B cell (primary cell): ENCODE results near the gene RHEBL1.

Experiments
- EZH2 ChIP-seq: IDR thresholded peaks from 2 replicates; pipeline ENCODE4 v1.6.1; 2012; ENCODE audit warnings: borderline replicate concordance, low read depth, mild to moderate bottlenecking, moderate library complexity, low read length; ENCODE audit not compliant: insufficient read depth, poor library complexity, severe bottlenecking
- TF ChIP-seq, protein P1 (sequence below): fragments of 200-600 bp; IDR thresholded peaks from one replicate; pipeline ENCODE4 v1.8.0; 2022; ENCODE audit warnings: antibody characterized with exemption, mild to moderate bottlenecking

DNA sequence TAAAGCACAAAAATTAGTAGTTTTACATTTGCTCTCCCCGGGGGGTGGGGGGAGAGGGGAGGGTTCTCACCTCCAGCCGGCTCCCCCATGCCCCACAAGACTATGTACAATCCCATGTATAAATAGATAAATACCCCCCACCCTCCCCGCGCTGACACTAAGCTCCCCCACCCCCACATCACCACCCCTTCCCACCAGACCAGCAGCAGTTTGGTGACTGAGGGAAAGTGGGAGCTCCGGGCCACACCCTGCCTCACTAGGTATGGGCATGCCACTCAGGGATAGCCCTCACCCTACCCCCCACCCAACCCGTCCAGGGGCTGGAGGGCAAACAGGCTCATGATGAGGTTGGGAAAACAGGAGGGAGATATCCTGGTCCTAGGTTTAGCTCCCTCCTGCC is 49.3 kb downstream of the RHEBL1 start:
- TF ChIP-seq, protein P1, sequence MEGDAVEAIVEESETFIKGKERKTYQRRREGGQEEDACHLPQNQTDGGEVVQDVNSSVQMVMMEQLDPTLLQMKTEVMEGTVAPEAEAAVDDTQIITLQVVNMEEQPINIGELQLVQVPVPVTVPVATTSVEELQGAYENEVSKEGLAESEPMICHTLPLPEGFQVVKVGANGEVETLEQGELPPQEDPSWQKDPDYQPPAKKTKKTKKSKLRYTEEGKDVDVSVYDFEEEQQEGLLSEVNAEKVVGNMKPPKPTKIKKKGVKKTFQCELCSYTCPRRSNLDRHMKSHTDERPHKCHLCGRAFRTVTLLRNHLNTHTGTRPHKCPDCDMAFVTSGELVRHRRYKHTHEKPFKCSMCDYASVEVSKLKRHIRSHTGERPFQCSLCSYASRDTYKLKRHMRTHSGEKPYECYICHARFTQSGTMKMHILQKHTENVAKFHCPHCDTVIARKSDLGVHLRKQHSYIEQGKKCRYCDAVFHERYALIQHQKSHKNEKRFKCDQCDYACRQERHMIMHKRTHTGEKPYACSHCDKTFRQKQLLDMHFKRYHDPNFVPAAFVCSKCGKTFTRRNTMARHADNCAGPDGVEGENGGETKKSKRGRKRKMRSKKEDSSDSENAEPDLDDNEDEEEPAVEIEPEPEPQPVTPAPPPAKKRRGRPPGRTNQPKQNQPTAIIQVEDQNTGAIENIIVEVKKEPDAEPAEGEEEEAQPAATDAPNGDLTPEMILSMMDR = no peak
- TF ChIP-seq EZH2 = no peak
